HFFc6 (cell line): ENCODE results near the gene MICAL2. TPM values are rescaled to one million over a fixed set of nuclear protein-coding genes. Genes with fewer than 3 reads are reported as not detected.

Experiments
- DNase-seq: peaks from one replicate; pipeline ENCODE4 v3.0.0-alpha.2; 2018
- H3K27ac Mint-ChIP-seq: 2 replicates; pipeline ENCODE4 v1.8.0; 2020; ENCODE audit warnings: mild to moderate bottlenecking, mixed read lengths
- H3K27me3 Mint-ChIP-seq: 2 replicates; pipeline ENCODE4 v1.8.0; 2021; ENCODE audit warnings: mild to moderate bottlenecking, moderate library complexity, mixed read lengths; ENCODE audit not compliant: insufficient read depth
- H3K36me3 Mint-ChIP-seq: 2 replicates; pipeline ENCODE4 v1.8.0; 2021; ENCODE audit warnings: low read depth, mixed read lengths
- H3K4me1 Mint-ChIP-seq: 2 replicates; pipeline ENCODE4 v1.8.0; 2020; ENCODE audit warnings: low read depth, mixed read lengths
- H3K4me3 Mint-ChIP-seq: 2 replicates; pipeline ENCODE4 v1.8.0; 2020; ENCODE audit warnings: mild to moderate bottlenecking, moderate library complexity, mixed read lengths
- H3K9me3 Mint-ChIP-seq: 2 replicates; pipeline ENCODE4 v1.8.0; 2020; ENCODE audit warnings: mild to moderate bottlenecking, mixed read lengths
- CTCF ChIP-seq: fragments of 200-600 bp; sonication (generic); IDR thresholded peaks from 2 replicates; pipeline ENCODE4 v1.5.0; 2021; ENCODE audit warnings: antibody characterized with exemption, mild to moderate bottlenecking
- total RNA-seq, 6 experiments: library from RNA; stranded (reverse); fragmentation: NEBNext Ultra II Directional; extraction: Animal tissue kit (Norgen Biotek cat#: 25700); gene quantifications; 2 replicates in 1 of 6; 3 replicates in 5 of 6; pipeline ENCODE4 v1.2.3, GENCODE V29; 2021

The MICAL2 gene
- total RNA-seq, 6 experiments from 2014 or later: 199 to 252 (median 233) TPM

GRCh38 chr11:12185106-12185690 lies 74.8 kb downstream of the MICAL2 start:
- DNase-seq: no peak
- Mint-ChIP-seq H3K9me3 (no peaks in the 10 kb centered on the region), H3K27ac (peak overlapping the region; percentile 97), H3K4me1 (peaks cover 88% of the 10 kb centered on the region), H3K4me3 (no peak overlapping the region), H3K27me3 (peaks cover 4% of the 10 kb centered on the region), H3K36me3 (peaks cover 48% of the 10 kb centered on the region)
- TF ChIP-seq CTCF: no peak

GRCh38 chr11:12185914-12186313 lies 75.5 kb downstream of the MICAL2 start:
- no peak for DNase-seq
- H3K27ac Mint-ChIP-seq: peak overlapping the region; percentile 77

GRCh38 chr11:12186701-12187100 lies 76.3 kb downstream of the MICAL2 start:
- H3K4me3 Mint-ChIP-seq: no peak overlapping the region
- H3K27me3 Mint-ChIP-seq: peaks cover 4% of the 10 kb centered on the region
- no peak for TF ChIP-seq CTCF
- peaks cover 82% of the 10 kb centered on the region for H3K4me1 Mint-ChIP-seq
- H3K9me3 Mint-ChIP-seq: no peaks in the 10 kb centered on the region
- peak overlapping the region; percentile 77 for H3K27ac Mint-ChIP-seq
- H3K36me3 Mint-ChIP-seq: peaks cover 50% of the 10 kb centered on the region
- DNase-seq: no peak

More at GRCh38 chr11:12185914-12186313, 75.5 kb downstream of the MICAL2 start:
- TF ChIP-seq CTCF: no peak
- H3K4me3 Mint-ChIP-seq: no peak overlapping the region; the same call in 1 of the 2 replicates
- H3K9me3 Mint-ChIP-seq: no peaks in the 10 kb centered on the region
- H3K4me1 Mint-ChIP-seq: peaks cover 88% of the 10 kb centered on the region
- H3K27me3 Mint-ChIP-seq: peaks cover 4% of the 10 kb centered on the region
- peaks cover 47% of the 10 kb centered on the region for H3K36me3 Mint-ChIP-seq

GRCh38 chr11:12187399-12187798 lies 77.0 kb downstream of the MICAL2 start:
- TF ChIP-seq CTCF: no peak
- Mint-ChIP-seq H3K27ac (peak overlapping the region; percentile 73), H3K9me3 (no peaks in the 10 kb centered on the region), H3K4me1 (peaks cover 75% of the 10 kb centered on the region), H3K4me3 (no peak overlapping the region), H3K36me3 (peaks cover 50% of the 10 kb centered on the region), H3K27me3 (peaks cover 4% of the 10 kb centered on the region)
- DNase-seq: no peak

GRCh38 chr11:12188548-12189317 lies 78.3 kb downstream of the MICAL2 start:
- Mint-ChIP-seq H3K9me3 (no peaks in the 10 kb centered on the region), H3K27me3 (no peaks in the 10 kb centered on the region; the same call in 1 of the 2 replicates), H3K27ac (peak overlapping the region; percentile 30), H3K4me3 (no peak overlapping the region), H3K36me3 (peaks cover 61% of the 10 kb centered on the region), H3K4me1 (peaks cover 71% of the 10 kb centered on the region)
- TF ChIP-seq CTCF: no peak
- no peak for DNase-seq
